WTC11 (cell line): Measurements from ENCODE around the gene KRT23.

Source experiments
- CBFB ChIP-seq: sonication (generic); formaldehyde crosslinking; IDR thresholded peaks from 2 replicates; pipeline ENCODE4 v1.8.1; 2022; ENCODE audit warnings: mild to moderate bottlenecking, low read depth, missing genetic modification reagents
- ELF4 ChIP-seq: sonication (generic); formaldehyde crosslinking; IDR thresholded peaks from 2 replicates; pipeline ENCODE4 v1.8.1; 2022; ENCODE audit warnings: low read depth, mild to moderate bottlenecking, moderate library complexity, missing genetic modification reagents
- JUN ChIP-seq: sonication (generic); formaldehyde crosslinking; IDR thresholded peaks from 2 replicates; pipeline ENCODE4 v1.8.0; 2023; ENCODE audit warnings: mild to moderate bottlenecking, missing genetic modification reagents
- MXD4 ChIP-seq: fragments of 250-450 bp; sonication (Bioruptor Pico); IDR thresholded peaks from 2 replicates; pipeline ENCODE4 v1.8.0; 2021; ENCODE audit warnings: mild to moderate bottlenecking, moderate library complexity, borderline replicate concordance
- SP1 ChIP-seq: sonication (generic); formaldehyde crosslinking; conservative IDR thresholded peaks from 2 replicates; pipeline ENCODE4 v1.8.1; 2022; ENCODE audit warnings: missing genetic modification reagents
- ZNF121 ChIP-seq: sonication (generic); formaldehyde crosslinking; IDR thresholded peaks from 2 replicates; pipeline ENCODE4 v1.8.0; 2023; ENCODE audit warnings: missing genetic modification reagents
- TF ChIP-seq, protein P1 (sequence below): fragments of 200-600 bp; IDR thresholded peaks from 2 replicates; pipeline ENCODE4 v1.8.0; 2022; ENCODE audit warnings: antibody characterized with exemption
- TF ChIP-seq, protein P2 (sequence below): sonication (generic); formaldehyde crosslinking; IDR thresholded peaks from 2 replicates; pipeline ENCODE4 v1.8.1; 2023; ENCODE audit warnings: mild to moderate bottlenecking, moderate library complexity, missing genetic modification reagents

DNA sequence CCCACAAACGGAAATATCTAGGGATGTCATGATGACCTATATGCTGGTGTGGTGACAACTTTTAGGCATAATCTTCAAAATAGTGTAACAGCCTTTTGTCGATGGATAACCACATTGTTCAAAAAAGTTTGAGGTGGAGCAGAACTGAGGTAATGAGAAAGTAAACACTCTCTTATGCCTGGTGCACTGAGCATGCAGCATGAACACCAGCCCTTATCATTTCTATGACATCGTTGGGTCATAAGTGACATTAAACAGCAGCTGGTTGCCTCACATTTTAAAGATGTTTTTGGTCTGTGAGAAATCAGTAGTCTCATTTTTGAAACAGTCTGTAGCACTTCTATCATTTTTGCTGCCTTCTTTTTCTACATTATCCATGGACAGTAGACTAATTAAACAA, 1.8 kb downstream of the KRT23 start:
- no peak for TF ChIP-seq MXD4
- TF ChIP-seq, protein P1, sequence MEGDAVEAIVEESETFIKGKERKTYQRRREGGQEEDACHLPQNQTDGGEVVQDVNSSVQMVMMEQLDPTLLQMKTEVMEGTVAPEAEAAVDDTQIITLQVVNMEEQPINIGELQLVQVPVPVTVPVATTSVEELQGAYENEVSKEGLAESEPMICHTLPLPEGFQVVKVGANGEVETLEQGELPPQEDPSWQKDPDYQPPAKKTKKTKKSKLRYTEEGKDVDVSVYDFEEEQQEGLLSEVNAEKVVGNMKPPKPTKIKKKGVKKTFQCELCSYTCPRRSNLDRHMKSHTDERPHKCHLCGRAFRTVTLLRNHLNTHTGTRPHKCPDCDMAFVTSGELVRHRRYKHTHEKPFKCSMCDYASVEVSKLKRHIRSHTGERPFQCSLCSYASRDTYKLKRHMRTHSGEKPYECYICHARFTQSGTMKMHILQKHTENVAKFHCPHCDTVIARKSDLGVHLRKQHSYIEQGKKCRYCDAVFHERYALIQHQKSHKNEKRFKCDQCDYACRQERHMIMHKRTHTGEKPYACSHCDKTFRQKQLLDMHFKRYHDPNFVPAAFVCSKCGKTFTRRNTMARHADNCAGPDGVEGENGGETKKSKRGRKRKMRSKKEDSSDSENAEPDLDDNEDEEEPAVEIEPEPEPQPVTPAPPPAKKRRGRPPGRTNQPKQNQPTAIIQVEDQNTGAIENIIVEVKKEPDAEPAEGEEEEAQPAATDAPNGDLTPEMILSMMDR = no peak
- TF ChIP-seq, protein P2, sequence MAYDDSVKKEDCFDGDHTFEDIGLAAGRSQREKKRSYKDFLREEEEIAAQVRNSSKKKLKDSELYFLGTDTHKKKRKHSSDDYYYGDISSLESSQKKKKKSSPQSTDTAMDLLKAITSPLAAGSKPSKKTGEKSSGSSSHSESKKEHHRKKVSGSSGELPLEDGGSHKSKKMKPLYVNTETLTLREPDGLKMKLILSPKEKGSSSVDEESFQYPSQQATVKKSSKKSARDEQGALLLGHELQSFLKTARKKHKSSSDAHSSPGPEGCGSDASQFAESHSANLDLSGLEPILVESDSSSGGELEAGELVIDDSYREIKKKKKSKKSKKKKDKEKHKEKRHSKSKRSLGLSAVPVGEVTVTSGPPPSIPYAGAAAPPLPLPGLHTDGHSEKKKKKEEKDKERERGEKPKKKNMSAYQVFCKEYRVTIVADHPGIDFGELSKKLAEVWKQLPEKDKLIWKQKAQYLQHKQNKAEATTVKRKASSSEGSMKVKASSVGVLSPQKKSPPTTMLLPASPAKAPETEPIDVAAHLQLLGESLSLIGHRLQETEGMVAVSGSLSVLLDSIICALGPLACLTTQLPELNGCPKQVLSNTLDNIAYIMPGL (CRISPR knock-in tag) = no peak
- no peak for TF ChIP-seq SP1 (CRISPR knock-in tag)
- no peak for TF ChIP-seq JUN (CRISPR knock-in tag)
- no peak for TF ChIP-seq CBFB (CRISPR knock-in tag)
- TF ChIP-seq ZNF121 (CRISPR knock-in tag) = no peak
- TF ChIP-seq ELF4 (CRISPR knock-in tag) = no peak
